Smooth muscle cell (in vitro differentiated cells): ENCODE results near the gene WDR82. TPM values are rescaled to one million over a fixed set of nuclear protein-coding genes. Genes with fewer than 3 reads are reported as not detected.

ENCODE experiments used
- DNase-seq: peaks from one replicate; lab custom pipeline; 2025; ENCODE audit not compliant: unreplicated experiment; lab: John Stamatoyannopoulos, UW
- H2AFZ ChIP-seq: fragments of 200-600 bp; sonication (generic); 2 replicates; pipeline ENCODE4 v1.6.0; 2016; ENCODE audit warnings: antibody characterized with exemption, low read depth, mild to moderate bottlenecking
- H3F3A ChIP-seq: fragments of 200-600 bp; sonication (generic); 2 replicates; pipeline ENCODE4 v1.6.0; 2017; ENCODE audit warnings: antibody characterized with exemption, low read depth
- H3K27ac ChIP-seq: fragments of 200-600 bp; sonication (generic); 2 replicates; pipeline ENCODE4 v1.5.1; 2016; ENCODE audit warnings: low read depth, mild to moderate bottlenecking
- H3K27me3 ChIP-seq: fragments of 200-600 bp; sonication (generic); 2 replicates; pipeline ENCODE4 v1.6.1; 2016; ENCODE audit warnings: low read depth, mild to moderate bottlenecking
- H3K36me3 ChIP-seq: fragments of 200-600 bp; sonication (generic); 2 replicates; pipeline ENCODE4 v1.5.1; 2016; ENCODE audit warnings: low read depth
- H3K4me1 ChIP-seq: fragments of 200-600 bp; sonication (generic); 2 replicates; pipeline ENCODE4 v1.5.1; 2016; ENCODE audit warnings: low read depth
- H3K4me2 ChIP-seq: fragments of 200-600 bp; sonication (generic); 2 replicates; pipeline ENCODE4 v1.6.0; 2016; ENCODE audit warnings: mild to moderate bottlenecking
- H3K4me3 ChIP-seq: fragments of 200-600 bp; sonication (generic); 2 replicates; pipeline ENCODE4 v1.5.1; 2016; ENCODE audit warnings: mild to moderate bottlenecking
- H3K79me2 ChIP-seq: fragments of 200-600 bp; sonication (generic); 2 replicates; pipeline ENCODE4 v1.6.0; 2016; ENCODE audit warnings: low read depth, mild to moderate bottlenecking
- H3K9ac ChIP-seq: fragments of 200-600 bp; sonication (generic); 2 replicates; pipeline ENCODE4 v1.6.0; 2016; ENCODE audit warnings: low read depth
- H3K9me3 ChIP-seq: fragments of 200-600 bp; sonication (generic); replicated peaks from 2 replicates; pipeline ENCODE4 v1.5.1; 2016; ENCODE audit warnings: low read depth
- H4K20me1 ChIP-seq: fragments of 200-600 bp; sonication (generic); 2 replicates; pipeline ENCODE4 v1.6.0; 2016; ENCODE audit warnings: low read depth
- WGBS: methylation state at CpG from one replicate; pipeline ENCODE4 v1.1.7; 2016; ENCODE audit warnings: low lambda C conversion rate; 5-methylcytosine and 5-hydroxymethylcytosine counted together
- polyA plus RNA-seq: library from polyadenylated mRNA; unstranded; fragments of >200 nt; fragmentation: Nextera tagmentation; extraction: Ambion mirVana; gene quantifications from 2 replicates; pipeline ENCODE4 v1.2.1, GENCODE V29; 2016
- total RNA-seq: library from RNA; depleted of rRNA; stranded (reverse); fragments of >200 nt; gene quantifications from 2 replicates; pipeline ENCODE4 v1.2.3, GENCODE V29; 2014
- TF ChIP-seq, protein P1 (sequence below): fragments of 200-600 bp; sonication (generic); IDR thresholded peaks from 2 replicates; pipeline ENCODE4 v1.5.1; 2017; ENCODE audit warnings: borderline replicate concordance, mild to moderate bottlenecking, antibody characterized with exemption; ENCODE audit not compliant: insufficient read depth, poor library complexity, severe bottlenecking

Gene WDR82
- total and polyA plus RNA-seq, 2 experiments from 2014 or later, result 26.1 to 48.3 TPM

DNA sequence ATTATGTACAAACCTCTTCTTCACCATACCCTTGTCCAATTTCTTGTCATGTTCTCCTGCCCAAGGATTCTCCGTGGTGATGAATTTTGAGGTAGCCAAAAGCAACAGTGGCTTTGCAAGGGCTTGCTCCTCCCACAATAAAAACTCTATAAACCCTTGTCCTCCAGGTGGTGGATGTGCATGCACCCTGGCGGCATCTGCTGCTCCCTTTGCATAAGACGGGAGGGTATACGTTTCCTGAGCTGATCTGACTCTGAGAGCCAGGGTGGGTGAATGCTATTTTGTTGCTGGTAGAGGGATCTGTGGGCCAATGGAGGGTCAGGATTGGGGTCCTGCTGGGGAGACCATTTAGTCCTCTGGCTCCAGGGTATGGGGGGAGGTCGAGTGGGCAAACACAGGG lies 43.0 kb upstream of the WDR82 start:
- Histone ChIP-seq H3F3A (no peaks in the 10 kb centered on the region), H3K9me3 (no peaks in the 10 kb centered on the region), H4K20me1 (no peaks in the 10 kb centered on the region), H3K27ac (no peak overlapping the region), H3K4me2 (no peak overlapping the region), H2AFZ (no peak overlapping the region), H3K79me2 (no peaks in the 10 kb centered on the region), H3K36me3 (no peaks in the 10 kb centered on the region), H3K9ac (no peak overlapping the region), H3K4me1 (peaks cover 4% of the 10 kb centered on the region), H3K27me3 (no peaks in the 10 kb centered on the region), H3K4me3 (no peak overlapping the region)
- DNase-seq, result no peak
- TF ChIP-seq, protein P1, sequence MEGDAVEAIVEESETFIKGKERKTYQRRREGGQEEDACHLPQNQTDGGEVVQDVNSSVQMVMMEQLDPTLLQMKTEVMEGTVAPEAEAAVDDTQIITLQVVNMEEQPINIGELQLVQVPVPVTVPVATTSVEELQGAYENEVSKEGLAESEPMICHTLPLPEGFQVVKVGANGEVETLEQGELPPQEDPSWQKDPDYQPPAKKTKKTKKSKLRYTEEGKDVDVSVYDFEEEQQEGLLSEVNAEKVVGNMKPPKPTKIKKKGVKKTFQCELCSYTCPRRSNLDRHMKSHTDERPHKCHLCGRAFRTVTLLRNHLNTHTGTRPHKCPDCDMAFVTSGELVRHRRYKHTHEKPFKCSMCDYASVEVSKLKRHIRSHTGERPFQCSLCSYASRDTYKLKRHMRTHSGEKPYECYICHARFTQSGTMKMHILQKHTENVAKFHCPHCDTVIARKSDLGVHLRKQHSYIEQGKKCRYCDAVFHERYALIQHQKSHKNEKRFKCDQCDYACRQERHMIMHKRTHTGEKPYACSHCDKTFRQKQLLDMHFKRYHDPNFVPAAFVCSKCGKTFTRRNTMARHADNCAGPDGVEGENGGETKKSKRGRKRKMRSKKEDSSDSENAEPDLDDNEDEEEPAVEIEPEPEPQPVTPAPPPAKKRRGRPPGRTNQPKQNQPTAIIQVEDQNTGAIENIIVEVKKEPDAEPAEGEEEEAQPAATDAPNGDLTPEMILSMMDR, result no peak
- 86% methylated on average over 5 of the region's 5 CpGs for WGBS

DNA sequence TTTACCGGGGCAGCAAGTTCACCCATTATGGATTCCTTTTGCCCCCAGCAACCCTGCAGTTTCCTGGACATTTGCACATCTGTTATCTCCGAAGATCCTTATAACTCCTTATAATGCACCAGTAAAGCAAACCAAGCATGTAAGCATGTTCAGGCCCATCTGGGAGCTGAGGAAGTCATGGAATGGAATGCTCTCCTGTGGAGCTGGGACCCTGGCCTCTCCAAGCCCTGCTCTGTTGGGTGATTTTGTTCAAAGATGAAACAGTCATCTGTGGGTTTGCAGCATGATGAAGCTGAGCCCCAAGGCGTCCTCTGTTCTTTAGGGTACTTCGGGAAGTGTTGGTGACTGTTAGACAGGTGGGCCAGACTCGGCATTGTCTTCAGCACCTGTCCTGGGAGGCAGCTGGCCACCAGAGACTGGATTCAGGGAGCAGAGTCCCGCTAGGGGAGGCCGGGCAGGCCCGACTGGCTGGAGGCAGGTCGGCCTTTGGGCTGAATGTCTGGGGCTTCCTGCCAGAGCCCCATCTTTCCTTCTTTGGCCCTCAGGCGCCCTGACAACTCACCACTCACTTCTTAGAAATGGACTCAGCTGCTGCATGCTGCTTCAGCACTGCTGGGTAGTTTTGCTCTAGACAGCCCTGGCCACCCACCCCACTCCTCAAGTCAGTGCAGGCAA lies 41.6 kb upstream of the WDR82 start:
- H3K36me3 ChIP-seq, result no peaks in the 10 kb centered on the region
- H3K9ac ChIP-seq, result no peak overlapping the region
- H3K27me3 ChIP-seq, result no peaks in the 10 kb centered on the region
- H3K27ac ChIP-seq, result no peak overlapping the region
- no peaks in the 10 kb centered on the region for H3F3A ChIP-seq
- H2AFZ ChIP-seq, result no peak overlapping the region
- no peak for DNase-seq
- no peak overlapping the region for H3K4me2 ChIP-seq
- 82% methylated on average over 10 of the region's 10 CpGs for WGBS
- H3K4me1 ChIP-seq, result peaks cover 4% of the 10 kb centered on the region
- H3K9me3 ChIP-seq, result no peaks in the 10 kb centered on the region
- H4K20me1 ChIP-seq, result no peaks in the 10 kb centered on the region
- TF ChIP-seq, protein P1, result no peak
- H3K4me3 ChIP-seq, result no peak overlapping the region
- H3K79me2 ChIP-seq, result no peaks in the 10 kb centered on the region

DNA sequence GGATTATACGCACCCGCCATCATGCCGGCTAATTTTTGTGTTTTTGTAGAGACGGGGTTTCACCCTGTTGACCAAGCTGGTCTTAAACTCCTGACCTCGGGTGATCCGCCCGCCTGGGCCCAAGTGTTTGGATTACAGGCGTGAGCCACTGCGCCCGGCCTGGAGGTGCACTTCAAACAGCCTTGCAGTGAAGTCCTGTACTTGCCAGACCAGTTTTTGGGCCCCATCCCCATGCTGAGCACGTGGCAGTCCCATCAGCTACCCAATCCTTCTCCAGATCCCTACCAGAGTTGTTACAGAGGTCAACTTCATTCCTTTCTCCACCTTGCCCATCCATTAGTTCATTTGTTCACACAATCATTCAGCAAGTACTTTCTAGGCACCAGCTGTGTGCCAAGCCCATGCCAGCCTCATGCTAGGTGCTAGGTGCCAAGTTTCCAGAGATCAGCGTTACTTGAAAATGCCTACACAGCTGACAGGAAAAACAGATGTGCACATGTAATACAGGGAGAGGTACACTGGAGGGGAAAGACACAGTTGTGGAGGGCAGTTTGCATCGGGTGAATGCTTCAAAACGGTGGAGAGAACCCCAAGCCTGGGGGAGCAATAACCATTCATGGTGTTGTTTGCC lies 39.9 kb upstream of the WDR82 start:
- H3K27ac ChIP-seq, result no peak overlapping the region
- TF ChIP-seq, protein P1, result no peak
- no peak overlapping the region for H2AFZ ChIP-seq
- no peak overlapping the region for H3K9ac ChIP-seq
- H3K9me3 ChIP-seq, result no peaks in the 10 kb centered on the region
- peaks cover 4% of the 10 kb centered on the region for H3K4me1 ChIP-seq
- H4K20me1 ChIP-seq, result no peaks in the 10 kb centered on the region
- no peak overlapping the region for H3K4me3 ChIP-seq
- DNase-seq, result no peak
- no peaks in the 10 kb centered on the region for H3K36me3 ChIP-seq
- H3K4me2 ChIP-seq, result peak overlapping the region; percentile 98
- H3F3A ChIP-seq, result no peaks in the 10 kb centered on the region
- no peaks in the 10 kb centered on the region for H3K79me2 ChIP-seq
- H3K27me3 ChIP-seq, result no peaks in the 10 kb centered on the region
- WGBS, result 72% methylated on average over 14 of the region's 14 CpGs
